ENCODE data around the gene RNF126.
"Not testable (repeated sequence)": the region's sequence is repeated elsewhere in the genome, so short reads cannot be mapped to it uniquely, and the experiment has no call there.

RNF126 gene

DNA sequence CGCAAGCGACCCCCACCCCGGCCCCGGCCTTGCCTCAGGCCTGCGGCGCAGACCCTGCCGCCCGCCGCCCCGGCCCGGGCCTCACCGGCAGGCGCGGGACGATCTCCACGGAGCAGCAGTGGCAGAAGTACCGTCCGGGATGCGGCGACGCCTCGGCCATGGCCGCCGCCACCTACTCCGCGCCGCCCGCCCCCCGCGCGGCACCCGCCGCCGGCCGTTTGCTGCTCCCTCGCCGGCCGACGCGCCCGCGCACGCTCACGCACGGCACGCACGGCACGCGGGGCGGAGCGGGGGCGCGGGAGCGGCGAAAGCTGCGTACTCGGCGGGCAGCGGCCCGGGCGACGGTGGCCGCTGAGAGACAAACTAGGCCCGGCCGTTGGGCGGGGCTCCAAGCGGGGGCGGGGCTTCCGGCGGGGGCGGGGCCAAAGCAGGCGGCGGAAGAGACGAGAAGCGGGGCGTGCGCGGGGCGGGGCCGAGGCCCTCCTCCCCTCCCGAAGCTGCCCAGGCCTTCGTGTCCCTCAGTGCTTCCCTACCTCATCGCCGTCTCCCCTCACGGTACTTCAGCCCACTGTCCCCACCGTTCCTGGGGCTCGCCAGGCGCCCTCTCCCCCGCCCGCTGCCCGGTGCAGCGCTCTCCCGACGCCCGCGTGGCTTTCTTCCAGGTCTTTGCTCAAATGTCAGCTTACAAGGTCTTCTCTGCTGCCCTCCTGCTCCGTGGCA lies at the start of gene RNF126:
Gene RNF126, minus strand, starts transcription at position 253 of the 720 bp plus-strand sequence. Its CDS starts 93 bp downstream, at position 160.
- H3K9me3 Mint-ChIP-seq, result no peaks in the 10 kb centered on the region
- peaks cover 61% of the 10 kb centered on the region for H3K4me1 Mint-ChIP-seq
- no peaks in the 10 kb centered on the region for H3K27me3 Mint-ChIP-seq

DNA sequence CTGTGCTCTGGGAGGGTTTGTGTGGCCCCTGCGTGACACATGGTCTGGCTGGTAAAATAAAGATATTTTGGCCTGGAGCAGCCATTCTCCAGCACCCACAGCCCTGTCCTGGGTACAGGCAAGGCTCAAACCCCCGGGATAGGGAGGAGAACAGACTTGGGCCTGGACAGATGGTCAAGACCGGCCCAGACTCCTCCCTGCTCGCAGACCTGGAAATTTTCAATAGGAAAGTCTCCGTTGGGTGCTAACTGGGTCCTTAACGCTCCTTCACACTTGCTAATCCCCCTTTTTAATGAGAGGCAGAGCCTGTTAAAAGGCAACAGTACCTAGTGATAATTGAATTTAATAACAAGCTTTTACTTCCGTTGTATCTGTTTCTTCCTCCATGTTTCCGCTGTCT lies 48.2 kb upstream of the RNF126 start:
- H3K4me1 Mint-ChIP-seq, result no peaks in the 10 kb centered on the region
- peaks cover 8% of the 10 kb centered on the region for H3K36me3 Mint-ChIP-seq
- peaks cover 6% of the 10 kb centered on the region for H3K9me3 Mint-ChIP-seq

More for the DNA sequence above, at the start of gene RNF126:
- Mint-ChIP-seq H3K27ac (peak within 1 kb of the TSS; percentile 99), H3K36me3 (peaks cover 13% of the 10 kb centered on the region), H3K4me3 (peak within 1 kb of the TSS; percentile 98)
- peak; percentile 79 for ATAC-seq

GRCh38 chr19:710767-711166 lies 47.8 kb upstream of the RNF126 start:
- peaks cover 5% of the 10 kb centered on the region for H3K9me3 Mint-ChIP-seq
- H3K4me3 Mint-ChIP-seq, result no peak overlapping the region
- no peaks in the 10 kb centered on the region for H3K4me1 Mint-ChIP-seq
- H3K27ac Mint-ChIP-seq, result no peak overlapping the region
- H3K27me3 Mint-ChIP-seq, result peaks cover 65% of the 10 kb centered on the region
- peaks cover 6% of the 10 kb centered on the region for H3K36me3 Mint-ChIP-seq
- no peak for ATAC-seq

More for the DNA sequence above, 48.2 kb upstream of the RNF126 start:
- H3K4me3 Mint-ChIP-seq, result no peak overlapping the region
- ATAC-seq, result no peak
- no peak overlapping the region for H3K27ac Mint-ChIP-seq
- peaks cover 69% of the 10 kb centered on the region for H3K27me3 Mint-ChIP-seq

DNA sequence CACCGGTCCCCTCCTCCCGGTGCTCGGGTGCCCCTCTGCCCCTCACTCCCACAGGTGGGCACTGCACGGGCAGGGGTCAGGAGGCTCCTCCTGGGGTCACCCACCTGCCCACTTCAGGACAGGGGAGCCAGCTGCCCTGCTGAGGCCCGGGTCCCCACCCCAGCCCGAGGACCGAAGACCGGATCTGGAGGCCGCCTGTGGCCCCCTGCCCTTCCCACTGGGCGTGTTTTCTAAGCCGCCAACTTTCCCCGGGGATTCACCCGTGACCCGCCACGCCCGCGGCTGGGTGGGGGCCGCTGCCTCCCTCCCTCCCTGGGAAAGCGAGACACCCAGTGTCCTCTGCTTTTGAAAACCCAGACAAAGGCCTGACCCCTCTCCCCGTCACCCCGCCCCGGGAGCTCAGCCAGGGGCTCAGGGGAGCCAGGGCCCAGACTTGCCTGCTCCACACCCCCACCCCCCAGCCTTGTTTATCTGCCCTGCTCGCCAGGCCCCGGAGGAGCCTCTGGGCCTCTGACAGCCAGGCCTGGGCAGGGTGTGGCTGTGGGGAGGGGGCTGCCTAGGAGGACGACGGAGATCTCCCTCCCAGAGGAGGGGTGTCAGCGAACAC lies 47.1 kb upstream of the RNF126 start:
- Mint-ChIP-seq H3K4me3 (no peak overlapping the region), H3K36me3 (no peaks in the 10 kb centered on the region), H3K4me1 (no peaks in the 10 kb centered on the region), H3K9me3 (no peaks in the 10 kb centered on the region), H3K27ac (no peak overlapping the region), H3K27me3 (peaks cover 58% of the 10 kb centered on the region)
- no peak for ATAC-seq

DNA sequence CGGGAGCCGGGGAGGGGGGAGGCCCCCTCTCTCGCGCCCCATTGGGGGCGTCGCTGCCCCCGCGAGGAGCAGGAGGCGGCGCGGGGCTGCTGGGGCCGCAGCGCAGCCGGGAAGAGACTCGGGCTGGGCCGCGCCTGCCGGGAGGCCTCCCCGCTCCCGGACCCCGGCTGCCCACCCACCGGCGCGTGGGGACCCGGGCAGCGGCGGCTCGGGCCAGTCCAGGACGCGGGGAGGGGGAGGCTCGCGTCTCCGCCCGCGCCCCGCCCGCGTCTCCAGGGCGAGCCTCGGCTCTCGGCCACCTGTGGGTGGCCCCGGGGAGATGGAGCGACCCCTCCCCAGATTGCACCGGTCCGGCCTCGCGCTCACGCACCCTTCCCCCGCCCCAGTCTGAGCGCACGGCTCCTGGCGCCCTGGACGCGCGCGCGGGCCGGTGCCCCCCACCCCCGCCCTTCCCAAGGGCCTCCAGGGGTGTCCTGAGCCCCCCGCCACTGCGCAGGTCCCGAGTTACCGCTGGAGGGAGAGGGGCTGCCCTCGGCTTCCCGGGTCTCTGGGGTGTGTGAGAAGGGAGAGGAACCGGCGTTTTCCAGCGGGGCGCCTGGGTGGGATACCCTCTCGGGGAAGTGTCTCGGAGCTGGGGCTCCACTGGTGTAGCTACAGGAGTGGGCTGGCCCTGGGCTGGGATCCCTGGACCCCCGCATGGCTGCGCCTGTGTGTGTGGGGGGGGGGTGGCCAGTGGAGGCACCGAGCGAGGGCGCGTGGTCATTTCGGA lies 46.4 kb upstream of the RNF126 start:
- no peaks in the 10 kb centered on the region for H3K9me3 Mint-ChIP-seq
- no peak overlapping the region for H3K4me3 Mint-ChIP-seq
- H3K4me1 Mint-ChIP-seq, result no peaks in the 10 kb centered on the region
- H3K27ac Mint-ChIP-seq, result no peak overlapping the region
- H3K27me3 Mint-ChIP-seq, result peaks cover 57% of the 10 kb centered on the region
- peak; percentile 9 for ATAC-seq
- H3K36me3 Mint-ChIP-seq, result no peaks in the 10 kb centered on the region

GRCh38 chr19:708154-709143 lies 45.4 kb upstream of the RNF126 start, which contains the start of gene PALM:
PALM (plus strand) TSS chr19:708935; CDS start chr19:709147, 212 bp downstream.
- H3K9me3 Mint-ChIP-seq, result no peaks in the 10 kb centered on the region
- H3K4me3 Mint-ChIP-seq, result no peak within 1 kb of the TSS
- peaks cover 4% of the 10 kb centered on the region for H3K4me1 Mint-ChIP-seq
- H3K27me3 Mint-ChIP-seq, result peaks cover 58% of the 10 kb centered on the region
- no peak within 1 kb of the TSS for H3K27ac Mint-ChIP-seq
- H3K36me3 Mint-ChIP-seq, result peaks cover under 1% of the 10 kb centered on the region
- no peak for ATAC-seq

DNA sequence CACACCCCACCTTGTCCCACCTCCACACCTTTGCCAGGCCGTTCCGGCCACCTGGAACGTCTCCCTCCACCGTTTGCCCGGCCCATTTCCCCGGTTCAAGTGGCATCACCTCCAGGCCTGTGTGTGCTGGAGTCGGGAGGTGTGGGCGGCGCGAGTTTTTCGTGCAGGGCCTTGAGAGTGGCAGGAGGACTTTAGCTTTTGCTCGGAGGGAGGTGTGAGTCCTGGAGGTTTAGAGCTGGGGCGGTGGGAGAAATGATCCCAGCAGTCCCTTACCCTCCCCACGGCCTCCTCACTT lies 41.4 kb upstream of the RNF126 start:
- Mint-ChIP-seq H3K4me1 (peaks cover 9% of the 10 kb centered on the region), H3K4me3 (no peak overlapping the region), H3K36me3 (peaks cover 6% of the 10 kb centered on the region), H3K27ac (no peak overlapping the region), H3K9me3 (peaks cover 4% of the 10 kb centered on the region), H3K27me3 (peaks cover 62% of the 10 kb centered on the region)
- no peak for ATAC-seq

- Mint-ChIP-seq H3K36me3 (peaks cover 6% of the 10 kb centered on the region), H3K27ac (no peak overlapping the region), H3K4me1 (peaks cover 9% of the 10 kb centered on the region), H3K9me3 (peaks cover 4% of the 10 kb centered on the region), H3K27me3 (peaks cover 68% of the 10 kb centered on the region), H3K4me3 (no peak overlapping the region)
- ATAC-seq, result peak; percentile 59
These were observed 40.8 kb upstream of the RNF126 start for GRCh38 chr19:703651-704446.

GRCh38 chr19:703329-703650 lies 40.3 kb upstream of the RNF126 start:
- Mint-ChIP-seq H3K27ac (no peak overlapping the region), H3K36me3 (peaks cover 6% of the 10 kb centered on the region), H3K4me1 (peaks cover 9% of the 10 kb centered on the region), H3K27me3 (peaks cover 72% of the 10 kb centered on the region), H3K4me3 (peak overlapping the region; percentile 35), H3K9me3 (peaks cover 4% of the 10 kb centered on the region)
- no peak for ATAC-seq

- H3K9me3 Mint-ChIP-seq, H3K36me3 Mint-ChIP-seq, ATAC-seq, H3K4me1 Mint-ChIP-seq, H3K27ac Mint-ChIP-seq: not testable (repeated sequence)
- peak overlapping the region; percentile 5 for H3K4me3 Mint-ChIP-seq
- peaks cover 72% of the 10 kb centered on the region for H3K27me3 Mint-ChIP-seq
These were observed 39.8 kb upstream of the RNF126 start for GRCh38 chr19:702847-703246.

GRCh38 chr19:699885-700284 lies 36.9 kb upstream of the RNF126 start:
- H3K9me3 Mint-ChIP-seq, H3K4me1 Mint-ChIP-seq, H3K36me3 Mint-ChIP-seq, H3K4me3 Mint-ChIP-seq, H3K27ac Mint-ChIP-seq, ATAC-seq: not testable (repeated sequence)
- H3K27me3 Mint-ChIP-seq, result peaks cover 79% of the 10 kb centered on the region

GRCh38 chr19:698529-698928 lies 35.5 kb upstream of the RNF126 start:
- ATAC-seq, H3K4me3 Mint-ChIP-seq, H3K4me1 Mint-ChIP-seq, H3K36me3 Mint-ChIP-seq, H3K27ac Mint-ChIP-seq, H3K9me3 Mint-ChIP-seq: not testable (repeated sequence)
- peaks cover 79% of the 10 kb centered on the region for H3K27me3 Mint-ChIP-seq

- Mint-ChIP-seq H3K4me1 (no peaks in the 10 kb centered on the region), H3K27ac (no peak within 1 kb of the TSS), H3K9me3 (no peaks in the 10 kb centered on the region), H3K27me3 (peaks cover 49% of the 10 kb centered on the region), H3K36me3 (no peaks in the 10 kb centered on the region), H3K4me3 (no peak within 1 kb of the TSS)
- peak; percentile 27 for ATAC-seq
These were observed 32.4 kb upstream of the RNF126 start, which contains the start of gene PRSS57 for GRCh38 chr19:695352-695949. PRSS57 (minus strand) TSS chr19:695452; CDS start chr19:695430, 22 bp downstream.

Data from stimulated activated memory B cell treated with anti-CD40 and anti-IgM and Interleukin-4, amounts not matched to agents 10 μg/mL and 1 μg/mL and 100 μg/mL, for 72 hours (primary cell).